ENCODE results near the gene ASB5. TPM values are rescaled to one million over a fixed set of nuclear protein-coding genes. Genes with fewer than 3 reads are reported as not detected.

The ASB5 gene
- total RNA-seq, 1 donor from 2014 or later: 18.6 TPM

DNA sequence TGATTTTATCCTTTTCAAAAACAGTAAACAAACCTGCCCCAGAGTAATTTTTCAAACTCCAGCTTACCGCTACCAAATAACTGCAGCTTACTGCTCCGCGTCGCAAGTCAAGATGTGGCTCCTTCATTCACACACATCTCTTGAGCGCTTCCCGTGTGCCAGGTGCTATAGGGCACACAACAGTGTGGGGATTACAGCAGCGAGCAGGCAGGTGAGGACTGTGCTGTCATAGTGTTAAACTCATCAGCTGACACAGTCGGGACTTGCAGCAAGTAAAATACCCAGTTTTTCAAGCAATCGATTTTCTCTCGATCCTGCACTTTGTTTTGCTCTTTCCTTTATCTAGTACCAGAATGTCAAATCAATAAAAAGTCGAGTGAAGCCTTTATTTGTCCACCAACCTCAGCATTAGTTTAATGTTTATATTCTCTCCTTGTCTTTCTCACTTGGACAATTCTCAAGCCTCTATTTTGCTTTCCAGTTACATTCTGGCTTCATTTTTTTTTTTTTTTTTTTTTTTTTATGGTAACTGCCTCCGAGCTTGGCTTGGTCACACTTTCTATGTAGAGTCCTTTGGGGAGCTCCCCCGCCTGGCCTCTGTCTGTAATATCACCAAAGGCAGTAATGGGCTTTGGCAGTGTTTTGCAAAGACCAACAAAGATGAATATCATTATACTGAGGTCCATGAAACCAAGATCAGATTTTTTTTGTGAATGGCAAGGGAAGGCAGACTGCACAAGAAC, 8.3 kb upstream of the ASB5 start:
- DNase-seq: no peak

DNA sequence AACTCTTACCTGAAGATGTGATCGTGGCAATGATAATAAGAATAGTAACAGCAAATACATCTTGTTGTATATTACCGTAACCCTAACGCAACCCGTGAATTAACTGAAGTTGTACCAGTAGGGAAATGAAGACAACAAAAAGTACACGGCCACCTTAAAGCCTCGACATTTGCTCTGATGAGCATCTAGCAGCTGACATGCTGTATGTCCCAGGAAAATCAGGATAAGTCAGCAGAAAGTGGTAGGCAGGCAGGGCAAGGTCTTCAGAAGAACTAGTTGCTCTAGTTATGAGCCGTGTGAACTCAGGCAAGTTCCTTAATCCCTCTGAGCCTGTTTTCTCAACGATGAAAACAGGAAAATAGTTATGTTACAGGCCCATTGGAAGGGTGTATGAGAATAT, 7.7 kb upstream of the ASB5 start:
- no peak for DNase-seq

DNA sequence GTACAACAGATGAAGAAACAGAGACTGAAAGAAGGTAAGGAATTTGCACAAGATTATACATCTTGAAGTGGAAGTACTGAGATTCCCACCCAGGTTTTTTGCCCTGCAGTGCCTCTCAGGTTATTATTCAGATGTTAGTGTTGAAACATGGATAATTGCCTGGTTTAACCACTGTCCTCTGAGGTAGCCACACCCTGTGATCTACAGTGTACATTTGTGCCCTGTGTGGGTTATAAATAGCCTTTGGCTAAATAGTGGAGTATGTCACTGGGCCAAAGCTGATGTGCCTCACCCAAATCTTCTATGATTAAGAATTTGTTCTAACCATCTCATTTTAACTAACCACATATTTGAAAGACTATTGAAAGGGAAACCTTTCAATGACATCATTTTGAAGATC, 5.4 kb upstream of the ASB5 start:
- DNase-seq: no peak

DNA sequence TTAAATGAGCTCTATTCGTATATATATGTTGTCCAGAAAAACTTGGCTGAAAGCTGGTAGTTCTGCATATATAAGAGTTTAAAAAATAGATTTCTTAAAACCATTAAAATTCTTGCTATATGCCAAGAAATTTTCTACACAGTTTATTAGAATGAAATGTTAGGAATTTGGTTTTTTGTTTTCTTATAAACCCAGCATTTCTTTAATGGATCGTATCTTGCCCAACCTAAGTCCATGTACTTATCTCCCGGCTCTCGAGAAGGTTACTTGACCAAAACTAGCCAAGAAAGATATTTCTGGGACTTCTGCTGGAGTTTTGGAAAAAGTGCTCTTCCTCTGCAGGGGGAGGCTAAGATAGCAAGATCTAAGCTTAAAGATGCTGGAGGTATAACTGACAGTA, 4.7 kb upstream of the ASB5 start:
- no peak for DNase-seq

DNA sequence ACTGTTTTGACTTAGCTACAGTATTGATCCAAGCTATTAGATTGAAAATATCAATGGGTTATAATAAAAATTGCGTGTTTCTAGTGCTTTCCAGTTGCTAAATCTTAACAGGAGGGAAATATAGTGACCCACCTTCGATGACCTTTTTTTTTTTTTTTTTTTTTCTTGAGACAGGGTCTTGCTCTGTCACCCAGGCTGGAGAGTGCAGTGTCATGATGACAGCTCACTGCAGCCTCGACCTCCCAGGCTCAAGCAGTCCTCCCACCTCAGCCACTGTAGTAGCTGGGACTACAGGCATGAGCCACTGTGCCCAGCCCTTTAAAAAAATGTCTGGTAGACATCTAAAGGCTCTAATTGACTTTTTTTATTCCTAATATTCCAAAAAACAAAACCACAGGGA, 3.8 kb upstream of the ASB5 start:
- no peak for DNase-seq

DNA sequence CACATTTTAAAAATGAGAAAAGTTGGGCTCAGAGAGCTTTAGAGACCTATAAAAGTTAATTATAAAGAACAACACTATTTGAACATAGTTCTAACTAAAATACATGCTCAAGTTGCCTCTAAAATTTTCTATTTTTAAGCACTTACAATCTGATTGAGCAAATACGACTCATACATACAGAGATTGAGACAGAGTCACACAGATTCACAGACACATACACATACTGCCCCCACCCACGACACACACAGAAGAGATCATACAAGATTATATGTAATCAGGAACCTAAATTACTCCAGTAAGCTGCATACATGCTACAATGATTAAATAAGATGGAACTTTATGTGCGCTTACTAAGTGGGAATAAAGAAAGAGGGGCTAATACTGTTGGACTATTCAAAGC, 2.7 kb upstream of the ASB5 start:
- no peak for DNase-seq

DNA sequence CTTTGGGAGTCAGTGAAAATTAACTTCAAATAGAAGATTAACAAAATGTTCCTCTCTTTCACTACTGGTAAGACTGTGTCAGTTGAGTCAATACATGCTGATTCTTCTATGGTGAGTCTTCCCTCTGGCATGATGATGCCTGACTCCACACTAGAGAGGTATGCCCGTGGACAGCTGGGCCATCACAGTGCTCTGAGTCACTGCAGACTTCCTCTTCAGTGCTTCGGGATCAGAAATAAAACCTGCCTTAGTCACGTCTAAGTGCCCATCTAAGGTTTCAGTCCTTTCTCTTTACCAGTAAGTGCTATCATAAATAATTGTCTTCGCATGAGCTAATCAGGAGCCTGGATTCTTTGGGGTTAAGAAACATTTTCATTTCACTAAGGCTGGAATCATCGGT, 1.6 kb upstream of the ASB5 start:
- no peak for DNase-seq

DNA sequence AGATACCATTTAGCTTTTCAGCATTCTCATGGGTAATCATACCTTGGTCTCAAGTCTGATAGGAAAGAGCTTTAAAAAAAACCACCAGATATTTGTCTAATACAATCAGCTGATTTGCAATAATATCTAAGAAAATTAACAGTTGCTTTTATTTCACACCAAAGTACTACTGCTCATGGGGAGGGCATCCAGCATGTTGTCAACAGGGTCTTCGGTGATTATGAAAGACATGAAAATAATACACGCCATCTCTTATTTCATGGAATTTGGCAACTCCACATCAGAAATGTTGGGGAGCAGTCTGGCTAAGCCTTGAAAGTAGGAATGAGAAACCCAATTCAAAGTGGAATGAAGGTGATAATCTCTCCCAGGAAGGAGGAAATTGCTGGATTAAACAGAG, 3.0 kb downstream of the ASB5 start:
- DNase-seq: no peak

DNA sequence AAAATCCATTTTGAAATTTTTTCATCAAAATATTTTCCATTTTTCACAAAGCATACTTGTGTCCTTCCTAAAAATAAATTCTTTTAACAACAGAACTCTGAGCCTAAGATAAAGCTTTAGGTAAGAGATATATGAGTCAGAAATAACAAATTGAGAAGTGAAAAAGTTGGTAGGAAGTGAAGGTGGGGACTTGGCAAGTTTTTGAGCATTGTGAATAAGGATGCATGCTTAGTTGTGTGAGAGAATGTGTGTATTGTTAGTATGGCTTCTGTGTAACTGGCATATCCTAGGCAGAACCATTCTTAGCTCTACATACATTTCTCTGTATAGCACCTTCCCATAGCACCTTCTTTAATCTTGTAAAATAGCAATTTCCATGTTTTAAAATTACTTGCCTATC, 6.8 kb downstream of the ASB5 start:
- no peak for DNase-seq

DNA sequence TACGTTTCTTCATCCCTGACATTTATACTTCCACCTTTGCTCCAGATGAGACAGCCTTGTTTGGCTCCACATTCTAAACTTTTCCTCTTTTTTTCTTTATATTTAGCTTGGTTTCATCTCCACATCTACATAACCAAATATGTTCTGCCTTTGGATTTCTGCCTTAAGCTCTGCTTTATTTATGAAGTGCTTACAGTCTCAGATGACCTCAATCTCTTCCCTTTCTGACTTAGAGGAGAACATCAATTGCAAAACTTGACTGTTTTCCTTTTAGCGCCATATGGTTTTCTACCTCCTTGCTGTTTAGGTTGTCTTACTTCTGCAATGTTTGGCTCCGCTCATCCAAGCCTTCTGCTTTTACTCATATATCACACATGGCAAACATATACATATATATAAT, 7.5 kb downstream of the ASB5 start:
- DNase-seq: no peak

DNA sequence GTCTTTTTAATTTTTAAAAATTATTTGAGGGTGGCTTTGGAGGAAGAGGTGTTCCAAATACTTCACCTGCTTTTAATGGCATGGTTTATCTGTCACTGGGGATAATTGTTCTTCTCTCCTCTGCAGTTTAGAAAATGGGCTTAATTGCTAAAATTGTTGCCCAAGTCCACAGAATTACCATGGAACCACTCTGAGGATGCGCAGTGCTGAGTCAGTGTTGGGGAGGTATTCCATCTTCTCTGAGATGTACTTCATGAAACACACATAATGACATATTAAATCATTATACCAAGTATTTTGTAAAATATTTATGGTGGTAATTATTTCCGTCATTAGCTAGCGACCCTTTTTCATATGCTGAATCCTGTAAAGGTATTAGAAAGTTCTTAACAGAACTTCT, 8.0 kb downstream of the ASB5 start:
- DNase-seq: no peak

DNA sequence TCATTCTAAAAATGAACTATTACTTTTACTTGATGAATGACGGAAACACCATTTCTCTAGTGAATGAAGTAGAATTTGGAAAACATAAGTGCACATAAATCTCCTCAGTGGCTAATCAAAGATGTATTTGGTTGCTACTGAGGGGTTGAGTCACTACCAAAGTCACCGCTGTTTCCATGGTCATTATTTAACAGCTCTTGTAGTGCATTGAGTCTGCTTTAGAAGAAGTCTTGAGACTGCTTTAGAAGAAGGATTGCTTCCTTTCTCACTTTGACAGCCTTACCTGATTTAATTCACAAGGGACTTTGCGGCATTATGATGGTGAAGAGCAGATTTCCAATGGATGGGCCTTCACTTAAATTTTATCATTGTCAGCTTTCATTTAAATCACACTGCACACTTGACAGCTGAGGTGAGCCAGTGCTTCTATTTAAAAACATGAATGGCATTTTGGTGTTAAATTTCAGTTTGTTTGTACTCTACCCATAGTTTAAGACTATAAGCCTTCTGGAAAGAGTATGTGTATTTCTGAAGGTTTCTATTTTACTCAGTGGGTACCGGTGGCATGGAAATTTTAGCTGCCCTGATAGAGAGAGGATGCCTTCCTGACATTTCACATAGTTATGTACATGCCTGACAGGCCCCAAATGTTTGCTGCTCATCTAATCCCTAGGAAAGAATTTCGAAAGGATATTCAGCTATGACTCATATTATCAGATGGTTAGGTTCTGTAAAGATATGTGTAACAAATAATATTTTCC, 9.5 kb downstream of the ASB5 start:
- no peak for DNase-seq

DNA sequence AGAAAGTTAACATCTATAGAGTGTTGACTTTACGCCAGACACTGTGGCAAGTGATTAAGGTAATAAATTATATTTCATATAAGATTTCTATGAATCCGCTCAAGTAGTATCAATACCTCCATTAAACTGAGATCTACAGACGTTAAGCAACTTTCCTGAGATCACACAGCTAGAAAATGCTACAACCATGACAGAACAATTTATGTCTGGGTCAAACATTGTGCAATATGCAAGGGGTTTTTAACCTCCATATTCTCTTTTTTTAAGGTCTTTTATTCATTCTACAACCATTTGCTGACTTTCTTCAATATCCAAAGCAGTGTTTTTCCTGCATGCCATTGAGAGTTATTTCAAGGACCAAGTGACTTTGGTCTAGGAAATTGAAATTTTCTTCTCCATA, 10.9 kb downstream of the ASB5 start:
- no peak for DNase-seq

DNA sequence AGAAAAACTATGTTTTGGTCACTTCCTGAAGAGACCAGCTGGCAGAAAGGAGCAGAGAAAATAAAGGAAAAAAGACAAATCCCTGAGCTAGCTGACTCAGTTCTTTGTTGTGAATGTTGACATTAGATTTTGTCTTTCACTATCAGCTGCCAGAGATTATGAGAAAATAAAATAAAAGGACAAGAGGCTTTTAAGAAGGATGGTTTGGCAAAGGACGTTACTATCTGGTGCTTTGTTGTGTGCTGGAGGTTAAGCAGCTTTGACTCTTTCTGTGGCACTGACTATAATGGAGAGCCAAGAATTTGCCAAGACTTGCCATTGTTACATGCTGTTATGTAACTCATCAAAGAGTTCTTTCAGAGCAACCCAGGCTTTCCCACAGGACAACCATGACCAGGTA, 12.1 kb downstream of the ASB5 start:
- DNase-seq: no peak

DNA sequence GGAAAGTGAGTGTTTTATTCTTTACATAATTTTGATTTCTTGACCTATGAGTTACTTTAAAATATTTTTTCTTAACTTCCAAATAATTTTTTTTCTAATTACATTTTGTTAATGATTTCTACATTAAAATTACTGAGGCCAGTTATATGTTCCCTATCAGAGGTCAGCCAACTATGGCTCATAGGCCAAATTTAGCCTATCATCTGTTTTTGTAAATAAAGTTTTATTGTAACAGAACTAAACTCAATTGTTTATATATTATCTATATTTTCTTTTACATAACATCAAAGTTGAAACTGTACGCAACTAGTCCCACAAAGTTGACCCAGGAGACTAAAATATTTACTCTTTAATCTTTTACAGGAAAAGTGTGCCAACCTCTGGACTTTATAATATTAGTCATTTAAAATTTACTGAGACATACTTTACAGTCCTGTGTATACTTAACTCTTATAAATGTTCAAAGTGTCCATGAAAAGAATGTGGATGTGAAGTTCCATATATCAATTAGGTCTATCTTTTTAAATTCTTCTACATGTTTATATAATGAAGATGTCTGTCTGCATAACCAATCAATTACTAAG, 26.2 kb downstream of the ASB5 start:
- DNase-seq: no peak

DNA sequence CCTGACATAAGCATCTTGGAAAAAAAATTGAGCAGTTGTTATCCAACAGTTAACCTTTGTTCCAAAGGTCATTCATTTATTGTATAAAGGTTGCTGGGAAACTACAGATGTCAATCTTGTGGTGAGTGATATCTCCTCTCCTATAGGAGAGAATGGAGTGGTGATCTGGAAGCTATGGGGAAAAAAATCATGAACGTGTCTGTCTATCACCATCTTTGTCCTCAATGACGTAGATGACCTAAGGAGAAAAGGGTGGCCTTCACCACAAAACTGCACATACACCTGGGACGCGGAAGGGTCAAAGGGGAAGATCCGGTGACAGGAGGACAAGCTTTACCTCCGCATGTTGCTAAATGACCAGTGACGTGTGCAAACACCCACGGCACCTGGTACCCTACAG, 27.3 kb downstream of the ASB5 start:
- DNase-seq: no peak

DNA sequence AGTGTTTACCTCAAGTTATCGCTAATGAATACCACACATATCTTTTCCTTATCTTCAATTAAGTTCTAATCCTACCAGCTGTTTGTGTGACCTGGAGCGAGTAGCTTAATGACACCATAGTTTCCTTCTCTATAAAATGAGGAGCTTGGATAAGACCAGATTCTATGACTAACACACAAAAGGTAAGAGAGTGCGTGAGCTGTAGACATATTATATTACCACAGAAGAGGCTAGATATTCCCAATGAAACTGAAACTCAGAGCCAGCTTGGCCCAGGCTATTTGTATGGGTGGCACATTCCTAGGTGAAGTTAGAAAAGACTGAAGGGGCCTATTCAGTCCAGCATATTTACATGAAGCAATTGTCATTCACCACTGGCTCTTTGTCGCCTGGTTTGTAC, 30.2 kb downstream of the ASB5 start:
- no peak for DNase-seq

DNA sequence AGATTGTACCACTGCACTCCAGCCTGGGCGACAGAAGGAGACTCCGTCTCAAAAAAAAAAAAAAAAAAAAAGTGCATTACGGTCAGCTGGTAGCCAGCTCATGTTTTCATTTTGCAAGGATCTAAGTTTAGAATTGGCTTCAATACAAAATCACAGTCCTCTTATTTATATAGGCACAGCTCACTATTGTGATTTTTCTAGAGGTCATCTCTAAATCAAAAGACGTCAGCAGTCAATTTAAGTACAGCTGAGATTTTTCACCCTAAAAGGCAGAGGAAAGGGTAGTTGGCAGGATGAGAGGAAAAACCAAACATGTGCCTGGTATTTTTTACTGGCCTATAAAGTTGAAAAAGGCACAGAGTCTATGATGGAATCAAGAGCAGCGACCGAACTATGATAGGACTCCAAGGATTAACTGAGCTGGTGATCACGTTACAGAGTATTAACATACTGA, 30.8 kb downstream of the ASB5 start:
- DNase-seq: peak; percentile 21

DNA sequence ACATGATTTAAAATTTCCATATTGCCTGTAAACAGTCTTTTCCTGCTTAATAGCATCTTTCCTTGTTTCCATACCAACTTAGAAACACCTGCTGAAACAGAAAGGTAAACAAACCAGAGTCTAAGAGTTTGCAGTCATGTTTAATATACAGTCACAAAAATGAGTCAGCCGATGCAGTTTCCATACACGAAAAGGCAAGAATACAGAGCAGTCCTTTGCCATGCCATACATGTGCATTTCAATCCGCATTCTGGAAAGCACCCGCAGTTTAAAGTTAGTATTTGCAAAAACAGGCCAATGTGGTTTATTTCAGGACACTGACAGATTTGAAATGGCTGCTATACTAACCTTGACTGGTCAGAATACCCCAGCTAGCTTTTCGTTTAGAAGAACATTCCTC, 32.1 kb downstream of the ASB5 start:
- DNase-seq: no peak

DNA sequence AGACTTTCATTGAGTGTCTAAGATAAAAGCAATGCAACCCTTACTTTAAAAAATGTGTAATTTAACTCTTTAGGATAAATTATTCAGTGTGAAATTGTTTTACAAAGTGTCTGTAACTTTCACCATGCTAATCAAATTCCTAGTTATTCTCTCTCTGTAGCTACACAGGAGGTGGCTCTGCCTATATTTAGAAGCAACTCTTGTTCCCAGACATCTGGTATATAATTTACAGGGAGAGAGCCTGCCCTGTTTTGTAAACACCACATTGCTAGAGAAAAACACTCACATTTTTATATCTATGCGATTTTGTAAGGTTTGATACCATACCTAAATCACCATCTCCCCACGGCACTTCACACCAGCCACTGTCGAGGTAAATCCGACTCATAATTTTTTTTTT, 38.2 kb downstream of the ASB5 start:
- no peak for DNase-seq

DNA sequence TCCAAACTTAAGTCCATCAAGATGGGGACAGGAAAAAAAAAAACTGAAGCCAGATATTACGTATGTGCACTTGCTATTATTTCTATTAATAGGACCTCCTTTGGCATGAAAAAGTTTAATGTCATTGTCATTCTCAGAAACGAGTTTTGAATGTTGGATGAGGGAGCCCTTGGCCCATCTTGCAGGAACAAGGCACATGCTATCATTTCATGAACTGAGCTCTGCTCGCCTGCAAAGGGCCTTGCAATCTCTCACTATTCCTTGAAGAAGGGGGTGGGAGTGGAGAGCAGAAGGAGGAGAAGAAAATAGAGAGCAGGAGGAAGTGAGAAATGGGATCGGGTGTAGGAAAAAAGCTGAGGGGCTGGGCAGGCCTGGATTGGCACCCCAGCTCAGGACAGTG, 39.4 kb downstream of the ASB5 start:
- no peak for DNase-seq

DNA sequence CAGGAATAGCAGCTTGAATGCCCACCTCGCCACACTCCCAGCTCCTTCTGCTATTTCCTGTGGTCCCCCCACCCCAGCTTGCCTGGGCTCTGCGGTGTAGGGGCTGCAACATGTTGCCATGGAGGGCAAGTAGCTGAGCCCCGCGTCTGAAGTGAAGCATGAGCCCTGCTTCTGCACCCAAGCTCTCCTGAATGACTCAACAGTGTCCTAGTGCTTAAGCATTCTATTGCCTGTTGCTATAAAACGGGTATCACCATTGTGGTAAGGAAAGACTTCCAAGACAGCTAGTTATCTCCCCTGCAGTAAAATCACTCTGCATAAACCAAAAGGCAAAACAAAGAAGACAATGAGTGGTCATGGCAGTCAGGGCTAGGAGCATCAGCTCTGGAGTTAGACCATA, 42.3 kb downstream of the ASB5 start:
- DNase-seq: no peak

DNA sequence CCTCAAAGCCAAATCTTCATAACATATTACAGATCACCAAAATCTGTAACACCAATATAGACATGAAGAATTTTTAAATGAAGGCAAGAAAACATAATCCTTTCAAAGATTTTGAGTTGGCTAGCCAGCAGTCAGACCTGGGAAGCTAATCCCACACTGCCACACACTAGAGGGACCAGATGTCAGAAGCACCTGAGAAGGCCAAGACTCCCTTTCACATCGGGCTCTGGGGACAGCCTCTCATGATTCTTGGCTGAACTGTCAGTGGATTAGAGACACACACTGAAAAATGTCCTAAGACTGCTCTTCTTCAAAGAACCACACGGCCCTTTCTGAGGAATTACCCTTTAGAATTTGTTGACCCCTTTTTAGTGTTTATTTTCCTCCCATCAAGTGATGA, 45.5 kb downstream of the ASB5 start:
- no peak for DNase-seq

DNA sequence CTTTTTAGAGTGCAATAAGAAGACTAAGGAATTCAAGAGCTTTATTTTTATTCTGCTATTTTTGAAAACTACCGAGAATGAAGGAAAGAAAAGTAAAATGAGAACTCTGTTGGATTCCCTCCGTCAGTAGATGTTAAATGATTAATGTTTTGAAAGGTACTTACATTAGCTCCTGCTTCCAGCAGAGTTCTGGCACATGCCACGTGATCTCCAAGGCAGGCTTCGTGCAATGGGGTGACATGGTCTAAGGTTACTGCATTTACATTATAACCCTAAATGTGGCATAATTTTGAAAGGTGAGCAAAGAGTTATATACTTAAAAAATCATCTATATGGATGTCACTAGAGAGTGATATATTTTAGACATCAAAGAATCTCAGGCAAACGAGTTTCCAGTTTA, 46.9 kb downstream of the ASB5 start:
- no peak for DNase-seq
